HepG2 (cell line): ENCODE results near the gene CMTM2. TPM values are rescaled to one million over a fixed set of nuclear protein-coding genes. Genes with fewer than 3 reads are reported as not detected.

Source experiments
- CBFB ChIP-seq: sonication (generic); formaldehyde crosslinking; IDR thresholded peaks from 2 replicates; pipeline ENCODE4 v1.4.0; 2020; ENCODE audit warnings: missing genetic modification reagents
- CEBPG ChIP-seq: IDR thresholded peaks from 2 replicates; pipeline ENCODE4 v1.6.1; 2016
- GATAD2A ChIP-seq: IDR thresholded peaks from 2 replicates; pipeline ENCODE4 v1.6.1; 2016
- HNF1A ChIP-seq, 2 experiments: sonication (generic) in 1 of 2; formaldehyde crosslinking in 1 of 2; IDR thresholded peaks; 2 replicates each; pipeline versions ENCODE4 v1.4.0 to v1.6.1; 2016 to 2020; ENCODE audit warnings: borderline replicate concordance in 1 of 2, low read depth in 1 of 2, mild to moderate bottlenecking in 1 of 2, missing genetic modification reagents in 1 of 2
- KDM5A ChIP-seq: fragments of 200-600 bp; sonication (generic); IDR thresholded peaks from 2 replicates; pipeline ENCODE4 v1.7.0; 2018; ENCODE audit warnings: antibody characterized with exemption, mild to moderate bottlenecking, low read length, borderline replicate concordance
- KDM6A ChIP-seq: IDR thresholded peaks from 2 replicates; pipeline ENCODE4 v1.6.1; 2016; ENCODE audit warnings: low read depth
- KLF16 ChIP-seq, 2 experiments: sonication (generic) in 1 of 2; formaldehyde crosslinking in 1 of 2; IDR thresholded peaks; 2 replicates each; pipeline versions ENCODE4 v1.6.1 to v1.8.0; 2016 to 2023; ENCODE audit warnings: missing genetic modification reagents in 2 of 2, missing compliant biosample characterization in 1 of 2
- MATR3 ChIP-seq: sonication (generic); formaldehyde crosslinking; IDR thresholded peaks from 2 replicates; pipeline ENCODE4 v1.4.0; 2020; ENCODE audit warnings: missing genetic modification reagents
- MLX ChIP-seq: IDR thresholded peaks from 2 replicates; pipeline ENCODE4 v1.6.1; 2016
- RFX3 ChIP-seq: IDR thresholded peaks from 2 replicates; pipeline ENCODE4 v1.6.1; 2016; ENCODE audit warnings: missing biosample characterization, missing genetic modification reagents
- RNF219 ChIP-seq: sonication (generic); formaldehyde crosslinking; IDR thresholded peaks from 2 replicates; pipeline ENCODE4 v1.5.0; 2020; ENCODE audit warnings: mild to moderate bottlenecking, missing genetic modification reagents
- SATB2 ChIP-seq: sonication (generic); formaldehyde crosslinking; IDR thresholded peaks from 2 replicates; pipeline ENCODE4 v1.5.0; 2020; ENCODE audit warnings: missing genetic modification reagents
- ZBTB10 ChIP-seq: sonication (generic); formaldehyde crosslinking; IDR thresholded peaks from 2 replicates; pipeline ENCODE4 v1.4.0; 2020; ENCODE audit warnings: missing genetic modification reagents, borderline replicate concordance
- ZMYM2 ChIP-seq: sonication (generic); formaldehyde crosslinking; IDR thresholded peaks from 2 replicates; pipeline ENCODE4 v1.8.0; 2022; ENCODE audit warnings: mild to moderate bottlenecking, missing genetic modification reagents
- ZNF333 ChIP-seq: sonication (generic); formaldehyde crosslinking; IDR thresholded peaks from 2 replicates; pipeline ENCODE4 v1.4.0; 2020; ENCODE audit warnings: mild to moderate bottlenecking, missing genetic modification reagents, borderline replicate concordance
- ZNF431 ChIP-seq: sonication (generic); formaldehyde crosslinking; IDR thresholded peaks from 2 replicates; pipeline ENCODE4 v1.9.0; 2022; ENCODE audit warnings: missing genetic modification reagents, low read depth, mild to moderate bottlenecking, borderline replicate concordance
- ZNF496 ChIP-seq: sonication (generic); formaldehyde crosslinking; IDR thresholded peaks from 2 replicates; pipeline ENCODE4 v1.8.1; 2023; ENCODE audit warnings: mild to moderate bottlenecking, moderate library complexity, missing genetic modification reagents; ENCODE audit not compliant: insufficient replicate concordance
- ZNF556 ChIP-seq: sonication (generic); formaldehyde crosslinking; IDR thresholded peaks from 2 replicates; pipeline ENCODE4 v1.4.0; 2020; ENCODE audit warnings: mild to moderate bottlenecking, missing genetic modification reagents, borderline replicate concordance
- ZNF607 ChIP-seq: sonication (generic); formaldehyde crosslinking; IDR thresholded peaks from 2 replicates; pipeline ENCODE4 v1.5.1; 2020; ENCODE audit warnings: missing genetic modification reagents, mild to moderate bottlenecking, borderline replicate concordance
- polyA plus RNA-seq, 8 experiments: library from polyadenylated mRNA; depleted of rRNA in 3 of 8; stranded (reverse) in 7 of 8; unstranded in 1 of 8; fragments of >200 nt; fragmentation: Illumina TruSeq in 4 of 8; extraction: Trizol in 4 of 8; gene quantifications; 2 replicates each; pipeline versions ENCODE4 v1.2.1 to v1.2.3, GENCODE V29; 2011 to 2016; ENCODE audit warnings: low read depth in 4 of 8, missing spikeins in 1 of 8, mixed read lengths in 1 of 8; ENCODE audit not compliant: insufficient read depth in 1 of 8
- total RNA-seq, 5 experiments: library from RNA; depleted of rRNA; stranded (reverse); fragments of >200 nt; fragmentation: Illumina TruSeq; extraction: Trizol; gene quantifications; 2 replicates each; pipeline ENCODE4 v1.2.3, GENCODE V29; 2016; ENCODE audit warnings: low read depth in 1 of 5

Gene CMTM2
- total and polyA plus RNA-seq, 2 of the 13 experiments (the other 11 are each of a cell fraction or from before 2014, with no cell fraction given) = not detected

GRCh38 chr16:66604376-66605176 is 25.3 kb downstream of the CMTM2 start, which contains the start of gene CMTM3 (continued):
- TF ChIP-seq CEBPG = no peak
- TF ChIP-seq MATR3 (CRISPR knock-in tag) = no peak
- TF ChIP-seq KLF16 (CRISPR knock-in tag; IDR thresholded peaks at IDR 0.05) = no peak; a peak in 1 of 4 replicates
- no peak for TF ChIP-seq HNF1A (IDR thresholded peaks at IDR 0.05; ENCODE audit: low read depth)
- 0 out of 2 replicates have a peak, but pooled peaks have one; percentile 24 for TF ChIP-seq HNF1A (CRISPR knock-in tag; IDR thresholded peaks at IDR 0.05; ENCODE audit: borderline replicate concordance)
- TF ChIP-seq RNF219 (CRISPR knock-in tag) = no peak; the same call in 1 of the 2 replicates
- 0 out of 2 replicates have a peak, but pooled peaks have one; percentile 1 for TF ChIP-seq GATAD2A (CRISPR knock-in tag)
- TF ChIP-seq ZMYM2 (CRISPR knock-in tag) = no peak
- no peak for TF ChIP-seq ZBTB10 (CRISPR knock-in tag)
- TF ChIP-seq KDM6A (CRISPR knock-in tag) = no peak
- TF ChIP-seq CBFB = no peak; the same call in 1 of the 2 replicates
- no peak for TF ChIP-seq RFX3
- TF ChIP-seq SATB2 = 0 out of 2 replicates have a peak, but pooled peaks have one; percentile 28
- TF ChIP-seq ZNF496 (CRISPR knock-in tag) = no peak
- TF ChIP-seq ZNF333 = no peak
- TF ChIP-seq KDM5A = no peak; the same call in 1 of the 2 replicates
- no peak for TF ChIP-seq ZNF431 (CRISPR knock-in tag)
- TF ChIP-seq MLX = no peak
- no peak for TF ChIP-seq ZNF607 (CRISPR knock-in tag)
- TF ChIP-seq ZNF556 = no peak
